Ishikawa (cell line): ENCODE data around the gene SETD7.
A peak's percentile ranks its signal among the peaks of the same experiment; 100 is the strongest.

Experiments used
- CEBPB ChIP-seq: IDR thresholded peaks from 2 replicates; pipeline ENCODE4 v1.6.1; 2012
- CREB1 ChIP-seq: IDR thresholded peaks from 2 replicates; pipeline ENCODE4 v1.6.1; 2012; ENCODE audit warnings: low read depth
- EGR1 ChIP-seq: IDR thresholded peaks from 2 replicates; pipeline ENCODE4 v1.6.1; 2012
- EP300 ChIP-seq: IDR thresholded peaks from 2 replicates; pipeline ENCODE4 v1.6.1; 2012; ENCODE audit warnings: borderline replicate concordance
- FOXM1 ChIP-seq: IDR thresholded peaks from 2 replicates; pipeline ENCODE4 v1.6.1; 2012; ENCODE audit warnings: low read depth, borderline replicate concordance
- MAX ChIP-seq: IDR thresholded peaks from 2 replicates; pipeline ENCODE4 v1.6.1; 2012
- NFIC ChIP-seq: IDR thresholded peaks from 2 replicates; pipeline ENCODE4 v1.6.1; 2012
- RAD21 ChIP-seq: IDR thresholded peaks from 2 replicates; pipeline ENCODE4 v1.6.1; 2012; ENCODE audit warnings: low read depth
- TAF1 ChIP-seq: IDR thresholded peaks from 2 replicates; pipeline ENCODE4 v1.6.1; 2012; ENCODE audit warnings: low read depth, mild to moderate bottlenecking
- TCF12 ChIP-seq: IDR thresholded peaks from 2 replicates; pipeline ENCODE4 v1.6.1; 2012; ENCODE audit warnings: low read depth
- TEAD4 ChIP-seq: IDR thresholded peaks from 2 replicates; pipeline ENCODE4 v1.6.1; 2012
- USF1 ChIP-seq: IDR thresholded peaks from 2 replicates; pipeline ENCODE4 v1.6.1; 2012
- YY1 ChIP-seq: IDR thresholded peaks from 2 replicates; pipeline ENCODE4 v1.6.1; 2012; ENCODE audit warnings: low read depth
- ZBTB7A ChIP-seq: IDR thresholded peaks from 2 replicates; pipeline ENCODE4 v1.6.1; 2012; ENCODE audit warnings: low read depth
- TF ChIP-seq, protein P1 (sequence below): IDR thresholded peaks from 2 replicates; pipeline ENCODE4 v1.6.1; 2012; ENCODE audit warnings: low read depth, mild to moderate bottlenecking

Gene SETD7

GRCh38 chr4:139453371-139454110 lies 102.5 kb downstream of the SETD7 start:
- TF ChIP-seq CREB1 (no peak; the same call in 1 of the 2 replicates), ZBTB7A (0 out of 2 replicates have a peak, but pooled peaks have one; percentile 50), CEBPB (peak; percentile 20; the same call in 1 of the 2 replicates), USF1 (no peak), MAX (peak; percentile 4), NFIC (no peak; the same call in 1 of the 2 replicates), YY1 (peak; percentile 68; the same call in 1 of the 2 replicates), EGR1 (peak; percentile 81), EP300 (peak; percentile 36; the same call in 1 of the 2 replicates), TAF1 (peak; percentile 71), TCF12 (peak; percentile 34), TEAD4 (no peak), FOXM1 (no peak), RAD21 (no peak)
- TF ChIP-seq, protein P1, sequence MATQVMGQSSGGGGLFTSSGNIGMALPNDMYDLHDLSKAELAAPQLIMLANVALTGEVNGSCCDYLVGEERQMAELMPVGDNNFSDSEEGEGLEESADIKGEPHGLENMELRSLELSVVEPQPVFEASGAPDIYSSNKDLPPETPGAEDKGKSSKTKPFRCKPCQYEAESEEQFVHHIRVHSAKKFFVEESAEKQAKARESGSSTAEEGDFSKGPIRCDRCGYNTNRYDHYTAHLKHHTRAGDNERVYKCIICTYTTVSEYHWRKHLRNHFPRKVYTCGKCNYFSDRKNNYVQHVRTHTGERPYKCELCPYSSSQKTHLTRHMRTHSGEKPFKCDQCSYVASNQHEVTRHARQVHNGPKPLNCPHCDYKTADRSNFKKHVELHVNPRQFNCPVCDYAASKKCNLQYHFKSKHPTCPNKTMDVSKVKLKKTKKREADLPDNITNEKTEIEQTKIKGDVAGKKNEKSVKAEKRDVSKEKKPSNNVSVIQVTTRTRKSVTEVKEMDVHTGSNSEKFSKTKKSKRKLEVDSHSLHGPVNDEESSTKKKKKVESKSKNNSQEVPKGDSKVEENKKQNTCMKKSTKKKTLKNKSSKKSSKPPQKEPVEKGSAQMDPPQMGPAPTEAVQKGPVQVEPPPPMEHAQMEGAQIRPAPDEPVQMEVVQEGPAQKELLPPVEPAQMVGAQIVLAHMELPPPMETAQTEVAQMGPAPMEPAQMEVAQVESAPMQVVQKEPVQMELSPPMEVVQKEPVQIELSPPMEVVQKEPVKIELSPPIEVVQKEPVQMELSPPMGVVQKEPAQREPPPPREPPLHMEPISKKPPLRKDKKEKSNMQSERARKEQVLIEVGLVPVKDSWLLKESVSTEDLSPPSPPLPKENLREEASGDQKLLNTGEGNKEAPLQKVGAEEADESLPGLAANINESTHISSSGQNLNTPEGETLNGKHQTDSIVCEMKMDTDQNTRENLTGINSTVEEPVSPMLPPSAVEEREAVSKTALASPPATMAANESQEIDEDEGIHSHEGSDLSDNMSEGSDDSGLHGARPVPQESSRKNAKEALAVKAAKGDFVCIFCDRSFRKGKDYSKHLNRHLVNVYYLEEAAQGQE = no peak

GRCh38 chr4:139453041-139453370 lies 103.0 kb downstream of the SETD7 start:
- no peak for TF ChIP-seq YY1
- peak; percentile 24; the same call in 1 of the 2 replicates for TF ChIP-seq USF1
- TF ChIP-seq CREB1 = no peak
- TF ChIP-seq MAX = peak; percentile 4; the same call in 1 of the 2 replicates

GRCh38 chr4:139451997-139452396 lies 104.0 kb downstream of the SETD7 start:
- TF ChIP-seq YY1 (no peak), TEAD4 (no peak), ZBTB7A (no peak), EP300 (no peak), NFIC (no peak), EGR1 (no peak), USF1 (no peak), FOXM1 (no peak), TAF1 (no peak), RAD21 (no peak), CREB1 (no peak), CEBPB (no peak), MAX (no peak), TCF12 (no peak)
- TF ChIP-seq, protein P1 = no peak

DNA sequence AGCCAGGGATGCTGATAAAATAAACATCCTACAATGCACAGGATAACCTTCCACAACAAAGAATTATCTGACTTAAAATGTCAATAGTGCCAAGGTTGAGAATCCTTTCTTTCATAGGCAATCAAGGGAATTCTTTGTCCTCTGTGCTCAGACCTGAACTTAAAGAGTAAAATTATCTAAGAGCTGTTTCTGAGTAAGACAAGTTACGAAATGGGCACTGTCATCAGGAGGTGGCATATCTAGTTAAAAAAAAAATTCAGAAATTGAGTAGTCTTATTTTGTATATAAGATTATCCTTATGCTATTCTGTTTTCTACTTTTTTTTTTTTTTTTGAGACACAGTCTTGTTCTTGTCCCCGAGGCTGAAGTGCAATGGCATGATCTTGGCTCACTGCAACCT lies 105.4 kb downstream of the SETD7 start:
- no peak for TF ChIP-seq CREB1
- TF ChIP-seq MAX = no peak
- TF ChIP-seq TAF1 = no peak
- no peak for TF ChIP-seq CEBPB
- TF ChIP-seq, protein P1 = no peak
- TF ChIP-seq RAD21 = no peak
- no peak for TF ChIP-seq YY1
- no peak for TF ChIP-seq TCF12
- no peak for TF ChIP-seq EP300
- TF ChIP-seq ZBTB7A = no peak
- TF ChIP-seq USF1 = no peak
- no peak for TF ChIP-seq EGR1
- no peak for TF ChIP-seq TEAD4
- TF ChIP-seq NFIC = no peak
- no peak for TF ChIP-seq FOXM1
